Mucosa of stomach (tissue), 1 donor: ENCODE results near the gene SLC30A7.
"Not testable (repeated sequence)": the region's sequence is repeated elsewhere in the genome, so short reads cannot be mapped to it uniquely, and the experiment has no call there.

ENCODE experiments used
- H3K27me3 ChIP-seq: one replicate; pipeline ENCODE4 v1.7.0; 2013; ENCODE audit warnings: mild to moderate bottlenecking, low read length; ENCODE audit not compliant: control insufficient read depth, insufficient read depth
- H3K36me3 ChIP-seq: one replicate; pipeline ENCODE4 v1.7.0; 2013; ENCODE audit warnings: low read length; ENCODE audit not compliant: control insufficient read depth, insufficient read depth
- H3K4me1 ChIP-seq: one replicate; pipeline ENCODE4 v1.7.0; 2013; ENCODE audit warnings: mild to moderate bottlenecking, low read length; ENCODE audit not compliant: control insufficient read depth, insufficient read depth
- H3K4me3 ChIP-seq: one replicate; pipeline ENCODE4 v1.7.0; 2013; ENCODE audit warnings: low read length
- H3K9ac ChIP-seq: one replicate; pipeline ENCODE4 v1.7.0; 2013; ENCODE audit warnings: mild to moderate bottlenecking, low read length, moderate library complexity
- H3K9me3 ChIP-seq: one replicate; pipeline ENCODE4 v1.7.0; 2013; ENCODE audit warnings: mild to moderate bottlenecking, low read length, moderate library complexity; ENCODE audit not compliant: control insufficient read depth
- donor health status: Pancreatic carcinoma.

SLC30A7 gene

DNA sequence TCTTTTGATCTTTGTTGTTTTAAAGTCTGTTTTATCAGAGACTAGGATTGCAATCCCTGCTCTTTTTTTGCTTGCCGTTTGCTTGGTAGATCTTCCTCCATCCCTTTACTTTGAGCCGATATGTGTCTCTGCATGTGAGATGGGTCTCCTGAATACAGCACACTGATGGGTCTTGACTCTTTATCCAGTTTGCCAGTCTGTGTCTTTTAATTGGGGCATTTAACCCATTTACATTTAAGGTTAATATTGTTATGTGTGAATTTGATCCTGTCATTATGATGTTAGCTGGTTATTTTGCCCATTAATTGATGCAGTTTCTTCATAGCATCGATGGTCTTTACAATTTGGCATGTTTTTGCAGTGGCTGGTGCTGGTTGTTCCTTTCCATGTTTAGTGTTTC lies 51.9 kb downstream of the SLC30A7 start:
- H3K9me3 ChIP-seq, H3K9ac ChIP-seq, H3K27me3 ChIP-seq, H3K36me3 ChIP-seq, H3K4me1 ChIP-seq, H3K4me3 ChIP-seq: not testable (repeated sequence)

DNA sequence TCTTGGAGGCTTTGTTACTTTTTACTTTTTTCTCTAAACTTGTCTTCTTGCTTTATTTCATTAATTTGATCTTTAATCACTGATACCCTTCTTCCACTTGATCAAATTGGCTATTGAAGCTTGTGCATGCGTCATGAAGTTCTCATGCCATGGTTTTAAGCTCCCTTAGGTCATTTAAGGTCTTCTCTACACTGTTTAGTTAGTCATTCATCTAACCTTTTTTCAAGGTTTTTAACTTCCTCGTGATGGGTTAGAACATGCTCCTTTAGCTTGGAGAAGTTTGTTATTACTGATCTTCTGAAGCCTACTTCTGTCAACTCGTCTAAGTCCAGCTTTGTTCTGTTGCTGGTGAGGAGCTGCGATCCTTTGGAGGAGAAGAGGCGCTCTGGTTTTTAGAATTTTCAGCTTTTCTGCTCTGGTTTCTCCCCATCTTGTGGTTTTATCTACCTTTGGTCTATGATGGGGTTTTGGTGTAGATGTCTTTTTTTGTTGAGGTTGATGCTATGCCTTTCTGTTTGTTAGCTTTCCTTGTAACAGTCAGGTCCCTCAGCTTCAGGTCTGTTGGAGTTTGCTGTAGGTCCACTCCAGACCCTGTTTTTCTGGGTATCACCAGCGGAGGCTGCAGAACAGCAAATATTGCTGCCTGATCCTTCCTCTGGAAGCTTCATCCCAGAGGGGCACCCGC lies 53.0 kb downstream of the SLC30A7 start:
- not testable (repeated sequence) for H3K4me3 ChIP-seq, H3K4me1 ChIP-seq, H3K36me3 ChIP-seq, H3K27me3 ChIP-seq, H3K9ac ChIP-seq, H3K9me3 ChIP-seq

DNA sequence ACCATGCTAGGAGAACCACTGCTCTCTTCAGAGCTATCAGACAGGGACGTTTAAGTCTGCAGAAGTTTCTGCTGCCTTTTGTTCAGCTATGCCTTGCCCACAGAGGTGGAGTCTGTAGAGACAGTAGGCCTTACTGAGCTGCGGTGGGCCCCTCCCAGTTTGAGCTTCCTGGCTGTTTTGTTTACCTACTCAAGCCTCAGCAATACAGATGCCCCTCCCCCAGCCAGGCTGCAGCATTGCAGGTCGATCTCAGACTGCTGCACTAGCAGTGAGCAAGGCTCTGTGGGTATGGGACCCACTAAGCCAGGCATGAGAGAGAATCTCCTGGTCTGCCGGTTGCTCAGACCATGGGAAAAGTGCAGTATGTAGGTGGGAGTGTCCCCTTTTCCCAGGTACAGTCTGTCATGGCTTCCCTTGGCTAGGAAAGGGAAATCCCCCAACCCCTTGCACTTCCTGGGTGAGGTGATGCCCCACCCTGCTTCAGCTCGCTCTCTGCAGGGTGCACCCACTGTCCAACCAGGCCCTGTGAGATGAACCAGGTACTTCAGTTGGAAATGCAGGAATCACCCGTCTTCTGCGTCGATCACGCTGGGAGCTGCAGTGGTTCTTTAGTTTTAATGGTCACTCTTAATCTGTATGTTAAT lies 53.7 kb downstream of the SLC30A7 start:
- H3K4me1 ChIP-seq, H3K9me3 ChIP-seq, H3K9ac ChIP-seq, H3K4me3 ChIP-seq, H3K36me3 ChIP-seq, H3K27me3 ChIP-seq: not testable (repeated sequence)

DNA sequence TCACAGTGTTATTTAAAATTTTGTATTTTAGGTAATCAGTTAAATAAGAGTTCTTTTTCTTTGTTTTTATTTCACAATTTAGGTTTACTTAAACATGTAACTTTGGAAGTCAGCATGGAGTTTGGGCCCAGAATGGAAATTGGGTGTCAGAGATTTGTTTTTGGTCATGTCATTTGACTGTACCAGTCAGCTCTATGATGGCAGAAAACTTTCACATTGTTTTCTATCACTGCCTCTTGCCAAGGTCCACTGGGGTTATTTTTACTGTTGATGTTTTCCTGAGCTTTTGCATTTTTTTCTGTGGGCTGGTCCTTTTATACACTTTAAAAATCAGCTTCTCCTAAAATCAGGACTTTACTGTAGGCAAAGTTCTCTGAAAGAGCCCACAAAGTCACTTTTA lies 54.4 kb downstream of the SLC30A7 start:
- Histone ChIP-seq H3K27me3 (no peaks in the 10 kb centered on the region), H3K9ac (no peak overlapping the region), H3K4me1 (peaks cover 10% of the 10 kb centered on the region), H3K36me3 (no peaks in the 10 kb centered on the region), H3K4me3 (no peak overlapping the region), H3K9me3 (no peaks in the 10 kb centered on the region)

DNA sequence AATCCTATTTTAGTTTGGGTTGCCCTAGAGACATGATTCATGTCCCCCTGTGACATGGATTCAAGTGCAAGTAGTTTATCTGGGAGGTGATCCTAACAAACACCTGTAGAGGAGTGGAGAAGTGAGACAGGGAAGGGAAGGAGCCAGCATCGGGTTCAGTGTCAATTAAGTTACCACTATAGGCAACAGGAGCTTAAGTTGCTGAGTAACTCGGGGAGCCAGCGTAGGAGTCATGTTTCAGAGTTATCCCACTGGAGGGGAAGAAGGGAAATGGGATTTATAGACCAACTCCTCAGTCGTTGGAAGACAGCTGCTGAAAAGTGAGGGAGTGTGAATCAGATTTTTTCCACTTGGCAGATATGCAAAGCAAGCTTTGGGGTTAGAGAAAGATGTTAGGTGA lies 54.9 kb downstream of the SLC30A7 start:
- Histone ChIP-seq H3K27me3 (no peaks in the 10 kb centered on the region), H3K4me1 (peaks cover 10% of the 10 kb centered on the region), H3K4me3 (no peak overlapping the region), H3K9me3 (no peaks in the 10 kb centered on the region), H3K9ac (no peak overlapping the region), H3K36me3 (no peaks in the 10 kb centered on the region)

DNA sequence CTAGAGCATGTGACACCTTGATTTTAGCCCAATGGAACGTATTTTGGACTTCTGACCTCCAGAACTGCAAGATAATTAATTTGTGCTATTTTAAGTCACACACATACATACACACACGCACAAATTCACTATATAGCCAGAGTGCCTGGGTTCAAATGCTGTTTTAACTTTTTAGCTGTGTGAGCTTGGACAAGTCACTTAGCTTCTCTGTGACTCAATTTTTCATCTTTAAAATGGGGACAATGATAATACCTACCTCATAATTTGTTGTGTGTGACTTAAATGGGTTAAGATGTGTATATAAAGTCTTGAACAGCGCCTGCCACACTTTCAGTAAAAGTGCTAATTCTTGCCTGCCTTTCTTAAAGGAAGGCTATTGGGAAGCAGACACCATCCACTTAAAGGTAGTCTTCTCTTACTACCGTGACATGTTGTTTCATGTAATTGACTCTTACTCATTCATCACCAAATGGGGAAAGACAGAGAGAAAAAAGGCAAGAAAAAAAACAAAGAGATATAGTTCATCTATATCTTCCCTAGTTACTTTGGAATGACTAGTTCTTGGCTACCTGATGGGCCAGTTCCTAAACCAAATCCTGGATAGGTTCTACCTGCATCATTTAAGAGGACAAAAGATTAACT lies 56.3 kb downstream of the SLC30A7 start:
- no peaks in the 10 kb centered on the region for H3K27me3 ChIP-seq
- peaks cover 10% of the 10 kb centered on the region for H3K4me1 ChIP-seq
- no peak overlapping the region for H3K9ac ChIP-seq
- no peak overlapping the region for H3K4me3 ChIP-seq
- no peaks in the 10 kb centered on the region for H3K36me3 ChIP-seq
- no peaks in the 10 kb centered on the region for H3K9me3 ChIP-seq

DNA sequence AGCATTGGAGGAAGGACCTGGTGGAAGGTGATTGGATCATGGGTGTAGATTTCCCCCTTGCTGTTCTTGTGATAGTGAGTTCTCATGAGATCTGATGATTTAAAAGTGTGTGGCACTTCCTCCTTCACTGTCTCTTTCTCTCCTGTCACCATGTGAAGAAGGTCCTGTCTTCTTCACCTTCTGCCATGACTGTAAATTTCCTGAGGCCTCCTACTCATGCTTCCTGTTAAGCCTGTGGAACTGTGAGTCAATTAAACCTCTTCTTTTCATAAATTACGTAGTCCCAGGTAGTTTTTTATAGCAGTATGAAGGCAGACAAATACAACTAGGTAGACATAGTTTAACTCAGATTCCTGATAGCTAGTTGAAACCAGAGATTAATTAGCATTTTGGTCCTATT lies 57.1 kb downstream of the SLC30A7 start:
- not testable (repeated sequence) for H3K4me3 ChIP-seq, H3K36me3 ChIP-seq, H3K4me1 ChIP-seq, H3K9me3 ChIP-seq, H3K9ac ChIP-seq, H3K27me3 ChIP-seq

DNA sequence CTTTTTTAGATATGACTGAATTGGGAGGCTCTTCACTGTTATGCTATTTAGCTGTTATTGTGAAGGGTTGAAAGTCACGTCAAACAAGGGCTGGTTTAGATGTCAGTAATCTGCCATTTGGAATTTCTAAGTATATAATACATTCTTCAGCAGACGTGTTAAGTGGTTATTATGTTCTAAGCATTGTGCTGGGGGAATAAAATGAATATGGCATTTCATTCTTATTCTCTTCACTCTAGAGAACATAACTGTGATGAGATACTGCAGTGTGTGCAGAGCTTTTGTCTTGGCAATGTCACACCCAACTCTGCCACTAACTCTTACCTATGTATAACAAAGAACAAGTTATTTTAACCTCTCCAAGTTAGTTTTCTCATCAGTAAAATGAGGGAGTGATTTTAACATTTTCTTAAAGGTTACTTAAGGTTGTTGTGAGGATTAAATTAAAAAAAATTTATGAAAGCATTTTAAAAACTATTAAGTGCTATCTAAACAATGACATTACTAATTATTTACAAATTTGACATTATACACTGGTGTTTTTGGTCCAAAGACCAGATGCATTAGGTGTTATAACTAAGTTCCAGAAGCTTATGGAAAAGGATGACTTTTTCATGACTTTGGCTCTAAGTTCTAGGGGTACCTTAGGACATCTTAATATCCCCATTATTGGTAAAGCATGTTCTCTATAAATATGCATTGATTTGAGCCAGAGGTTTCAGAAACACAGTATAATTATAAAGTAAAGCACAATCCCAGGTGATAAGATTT lies 58.3 kb downstream of the SLC30A7 start:
- H3K9ac ChIP-seq: no peak overlapping the region
- no peak overlapping the region for H3K4me3 ChIP-seq
- peaks cover 9% of the 10 kb centered on the region for H3K4me1 ChIP-seq
- H3K36me3 ChIP-seq: no peaks in the 10 kb centered on the region
- no peaks in the 10 kb centered on the region for H3K9me3 ChIP-seq
- no peaks in the 10 kb centered on the region for H3K27me3 ChIP-seq

DNA sequence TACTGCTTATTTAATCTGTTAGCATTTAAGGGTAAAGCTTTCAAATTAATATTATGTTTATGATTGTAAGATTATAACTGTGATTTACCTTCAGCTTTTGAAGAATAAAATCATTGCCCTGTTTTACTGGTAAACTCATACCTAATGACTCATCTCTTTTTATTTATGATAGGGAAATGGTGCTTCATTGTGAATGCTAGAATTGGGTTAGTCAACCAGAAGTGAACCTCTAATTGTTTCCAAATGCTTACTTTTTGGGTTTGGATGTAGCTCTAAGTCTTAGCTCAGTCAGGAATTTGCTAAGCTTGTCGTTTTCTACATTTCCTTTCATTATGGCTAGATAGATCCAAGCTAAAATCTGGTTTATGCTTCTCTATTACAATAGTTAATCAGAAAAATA lies 59.4 kb downstream of the SLC30A7 start:
- no peaks in the 10 kb centered on the region for H3K36me3 ChIP-seq
- no peaks in the 10 kb centered on the region for H3K9me3 ChIP-seq
- H3K4me3 ChIP-seq: no peak overlapping the region
- H3K27me3 ChIP-seq: no peaks in the 10 kb centered on the region
- no peaks in the 10 kb centered on the region for H3K4me1 ChIP-seq
- H3K9ac ChIP-seq: no peak overlapping the region

DNA sequence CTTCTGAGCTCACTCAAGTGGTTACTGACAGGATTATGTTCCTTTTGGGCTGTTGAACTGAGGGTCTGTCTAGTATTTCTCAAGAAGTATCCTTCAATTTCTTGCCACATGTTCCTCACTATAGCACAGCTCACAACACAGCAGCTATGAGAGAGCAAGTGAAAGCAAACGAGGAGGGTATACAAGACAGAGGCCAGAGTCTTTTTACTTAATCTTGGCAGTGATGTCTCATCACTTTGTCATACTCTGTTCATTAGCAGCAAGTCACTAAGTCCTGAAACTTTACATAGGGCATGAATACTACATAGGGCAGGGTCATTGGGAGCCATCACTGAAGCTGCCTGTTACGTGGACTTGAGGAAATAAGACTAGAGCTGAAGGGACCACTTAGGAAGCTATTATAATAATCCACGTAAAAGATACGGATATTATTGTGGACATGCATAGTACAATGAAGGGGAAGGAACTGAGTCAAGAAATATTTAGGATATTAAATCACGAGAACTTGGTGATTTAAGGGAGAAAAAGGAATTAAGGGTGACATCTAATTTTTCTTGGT lies 63.7 kb downstream of the SLC30A7 start:
- H3K9me3 ChIP-seq: no peaks in the 10 kb centered on the region
- H3K4me1 ChIP-seq: no peaks in the 10 kb centered on the region
- H3K4me3 ChIP-seq: no peak overlapping the region
- no peak overlapping the region for H3K9ac ChIP-seq
- H3K27me3 ChIP-seq: no peaks in the 10 kb centered on the region
- H3K36me3 ChIP-seq: no peaks in the 10 kb centered on the region

DNA sequence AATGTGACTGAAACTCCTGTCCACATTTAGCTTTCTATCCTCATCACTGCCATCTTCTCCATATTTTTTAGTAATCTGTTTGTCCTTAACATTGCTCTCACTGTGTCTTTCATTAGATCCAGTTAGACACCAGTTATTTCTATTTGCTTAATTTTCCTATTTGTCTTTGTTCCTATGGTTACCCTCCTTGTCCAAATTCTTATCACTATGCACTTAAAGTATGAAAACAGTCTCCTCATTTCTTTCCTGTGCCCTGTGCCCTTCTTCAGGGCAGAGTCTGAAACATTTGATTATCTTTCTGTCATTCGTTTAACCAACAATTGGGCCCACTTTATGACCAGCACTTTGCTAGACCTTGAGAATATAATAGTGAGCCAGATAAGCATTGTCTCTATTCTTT lies 64.2 kb downstream of the SLC30A7 start:
- Histone ChIP-seq H3K27me3 (no peaks in the 10 kb centered on the region), H3K4me1 (no peaks in the 10 kb centered on the region), H3K36me3 (no peaks in the 10 kb centered on the region), H3K9me3 (no peaks in the 10 kb centered on the region), H3K9ac (no peak overlapping the region), H3K4me3 (no peak overlapping the region)

DNA sequence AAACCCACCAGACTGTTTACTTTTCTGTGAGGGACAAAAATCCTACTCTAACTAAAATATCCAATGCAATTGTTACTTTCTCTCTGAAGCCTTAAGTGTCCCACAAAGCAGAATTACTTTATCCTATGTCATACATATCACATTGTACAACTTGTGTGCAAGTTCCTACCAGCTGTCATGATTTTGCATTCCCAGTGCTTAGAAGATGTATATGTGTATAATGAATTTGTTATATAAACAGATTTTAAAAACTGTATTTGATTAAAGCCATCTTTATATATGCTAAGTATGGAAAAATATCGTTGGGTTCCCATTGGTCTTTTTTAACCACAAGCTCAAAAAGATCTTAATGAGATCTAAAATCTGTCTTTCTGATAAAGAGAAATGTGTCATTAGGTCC lies 72.7 kb downstream of the SLC30A7 start:
- Histone ChIP-seq H3K36me3 (no peaks in the 10 kb centered on the region), H3K9me3 (no peaks in the 10 kb centered on the region), H3K9ac (no peak overlapping the region), H3K4me3 (no peak overlapping the region), H3K4me1 (no peaks in the 10 kb centered on the region), H3K27me3 (no peaks in the 10 kb centered on the region)
